SK-N-MC (cell line): ENCODE results near the gene POP4.

Source experiments
- EZH2 ChIP-seq: fragments of 200-600 bp; sonication (generic); IDR thresholded peaks from one replicate; pipeline ENCODE4 v1.6.1; 2017; ENCODE audit warnings: antibody characterized with exemption
- FOXP2 ChIP-seq: optimal IDR thresholded peaks from 2 replicates; pipeline ENCODE3; 2011; ENCODE audit warnings: mild to moderate bottlenecking, moderate library complexity; ENCODE audit not compliant: insufficient read depth; ENCODE audit errors: extremely low read length, control extremely low read depth
- POLR2AphosphoS5 ChIP-seq: IDR thresholded peaks from 2 replicates; pipeline ENCODE4 v1.6.1; 2012; ENCODE audit warnings: mild to moderate bottlenecking, low read depth, low read length, borderline replicate concordance

DNA sequence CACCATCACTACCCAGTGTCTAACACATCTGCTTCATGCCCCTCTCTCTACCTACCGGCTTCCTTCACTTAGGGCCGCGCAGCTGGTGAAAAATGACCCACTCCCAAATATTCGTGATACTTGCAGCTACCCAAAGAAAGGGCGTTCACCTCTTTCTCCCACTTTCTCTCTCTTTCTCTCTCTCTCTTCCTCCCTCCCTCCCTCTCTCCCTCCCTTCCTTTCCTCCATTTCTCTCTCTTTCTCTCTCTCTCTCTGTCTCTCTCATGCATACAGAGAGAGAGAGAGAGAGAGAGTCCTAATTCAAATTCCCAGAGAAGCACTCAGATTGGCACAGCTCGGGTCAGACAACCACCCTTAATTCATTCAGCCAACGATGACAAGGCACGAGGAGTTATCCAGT lies 27.7 kb upstream of the POP4 start:
- TF ChIP-seq POLR2AphosphoS5 (no peak), EZH2 (no peak), FOXP2 (no peak)
